Measurements from ENCODE around the gene AHCYL2.
"Not testable (repeated sequence)": the region's sequence is repeated elsewhere in the genome, so short reads cannot be mapped to it uniquely, and the experiment has no call there.

The AHCYL2 gene

GRCh38 chr7:129218514-129219062 lies 6.2 kb upstream of the AHCYL2 start:
- H3K4me3 ChIP-seq (replicated peaks; ENCODE audit: low read depth, low read length): no peak overlapping the region
- peak; percentile 87 for TF ChIP-seq CTCF (IDR thresholded peaks at IDR 0.05; ENCODE audit: low read length, missing control alignments)
- DNase-seq (ENCODE audit: low read depth): peak; percentile 87

- DNase-seq (ENCODE audit: low read depth); H3K4me3 ChIP-seq (replicated peaks; ENCODE audit: low read depth, low read length): not testable (repeated sequence)
These were observed 5.7 kb upstream of the AHCYL2 start for GRCh38 chr7:129219166-129219565.

GRCh38 chr7:129222064-129222463 lies 2.8 kb upstream of the AHCYL2 start:
- TF ChIP-seq CTCF (IDR thresholded peaks at IDR 0.05; ENCODE audit: low read length, missing control alignments): no peak
- peak; percentile 44 for DNase-seq (ENCODE audit: low read depth)
- peak overlapping the region; percentile 22 for H3K4me3 ChIP-seq (replicated peaks; ENCODE audit: low read depth, low read length)

- no peak for TF ChIP-seq CTCF (IDR thresholded peaks at IDR 0.05; ENCODE audit: low read length, missing control alignments)
- peak; percentile 38 for DNase-seq (ENCODE audit: low read depth)
- H3K4me3 ChIP-seq (replicated peaks; ENCODE audit: low read depth, low read length): peak overlapping the region; percentile 79
These were observed 538 bp downstream of the AHCYL2 start for GRCh38 chr7:129225206-129225930.

- no peak for TF ChIP-seq CTCF (IDR thresholded peaks at IDR 0.05; ENCODE audit: low read length, missing control alignments)
- H3K4me3 ChIP-seq (replicated peaks; ENCODE audit: low read depth, low read length): peak overlapping the region; percentile 79
- no peak for DNase-seq (ENCODE audit: low read depth)
These were observed 1.2 kb downstream of the AHCYL2 start for GRCh38 chr7:129225931-129226572.

- DNase-seq (ENCODE audit: low read depth): no peak
- no peak overlapping the region for H3K4me3 ChIP-seq (replicated peaks; ENCODE audit: low read depth, low read length)
- no peak for TF ChIP-seq CTCF (IDR thresholded peaks at IDR 0.05; ENCODE audit: low read length, missing control alignments)
These were observed 3.1 kb downstream of the AHCYL2 start for GRCh38 chr7:129227646-129228578.

- no peak for DNase-seq (ENCODE audit: low read depth)
- no peak for TF ChIP-seq CTCF (IDR thresholded peaks at IDR 0.05; ENCODE audit: low read length, missing control alignments)
These were observed 3.8 kb downstream of the AHCYL2 start for GRCh38 chr7:129228633-129229032.

More at GRCh38 chr7:129228633-129229032, 3.8 kb downstream of the AHCYL2 start:
- no peak overlapping the region for H3K4me3 ChIP-seq (replicated peaks; ENCODE audit: low read depth, low read length)

Measured in fibroblast of pulmonary artery (primary cell).